K562 (cell line): ENCODE measurements around the gene MBD6. TPM values are rescaled to one million over a fixed set of nuclear protein-coding genes. Genes with fewer than 3 reads are reported as not detected.

Source experiments
- CHD7 ChIP-seq: fragments of 200-600 bp; sonication (generic); IDR thresholded peaks from one replicate; pipeline ENCODE4 v1.6.1; 2012; ENCODE audit warnings: mild to moderate bottlenecking, low read depth, low read length, inconsistent platforms
- DEAF1 ChIP-seq: fragments of 450-650 bp; formaldehyde crosslinking; IDR thresholded peaks from 2 replicates; pipeline ENCODE4 v1.4.0; 2020; ENCODE audit warnings: mild to moderate bottlenecking, moderate library complexity
- ETS1 ChIP-seq: conservative IDR thresholded peaks from 2 replicates; pipeline ENCODE4 v1.6.1; 2011; ENCODE audit warnings: low read depth, mild to moderate bottlenecking, low read length; ENCODE audit not compliant: control insufficient read depth
- FOXP1 ChIP-seq: sonication (generic); formaldehyde crosslinking; IDR thresholded peaks from 2 replicates; pipeline ENCODE4 v1.8.0; 2022; ENCODE audit warnings: mild to moderate bottlenecking, missing genetic modification reagents
- PCBP2 ChIP-seq: fragments of 200-400 bp; formaldehyde crosslinking; IDR thresholded peaks from 2 replicates; pipeline ENCODE4 v1.6.1; 2018; ENCODE audit warnings: low read length, low read depth, mild to moderate bottlenecking, moderate library complexity; ENCODE audit not compliant: poor library complexity, severe bottlenecking
- POLR2G ChIP-seq: fragments of 200-400 bp; formaldehyde crosslinking; IDR thresholded peaks from 2 replicates; pipeline ENCODE4 v1.6.1; 2017; ENCODE audit warnings: low read depth, mild to moderate bottlenecking, antibody characterized with exemption, low read length, moderate library complexity
- ZNF146 ChIP-seq: IDR thresholded peaks from one replicate; pipeline ENCODE4 v1.6.1; 2018; ENCODE audit warnings: missing compliant biosample characterization; ENCODE audit not compliant: unreplicated experiment
- ZNF212 ChIP-seq: fragments of 450-650 bp; formaldehyde crosslinking; IDR thresholded peaks from 2 replicates; pipeline ENCODE4 v1.4.0; 2020; ENCODE audit warnings: mild to moderate bottlenecking
- ZNF511 ChIP-seq: sonication (generic); formaldehyde crosslinking; IDR thresholded peaks from 2 replicates; pipeline ENCODE4 v1.8.0; 2022; ENCODE audit warnings: mild to moderate bottlenecking, missing genetic modification reagents
- ZNF57 ChIP-seq: fragments of 450-650 bp; formaldehyde crosslinking; IDR thresholded peaks from 2 replicates; pipeline ENCODE4 v1.4.0; 2020; ENCODE audit warnings: mild to moderate bottlenecking, moderate library complexity
- ZNF644 ChIP-seq: fragments of 200-800 bp; sonication (Bioruptor generic); IDR thresholded peaks from 2 replicates; pipeline ENCODE4 v1.6.1; 2016; ENCODE audit warnings: low read depth, missing genetic modification characterization, missing compliant biosample characterization
- polyA plus RNA-seq, 8 experiments: library from polyadenylated mRNA; depleted of rRNA in 4 of 8; stranded (reverse) in 5 of 8; unstranded in 3 of 8; fragments of >200 nt; fragmentation: Nextera tagmentation in 2 of 8; fragmentation: Illumina TruSeq in 1 of 8; extraction: Ambion mirVana in 2 of 8; extraction: Trizol in 1 of 8; gene quantifications; 2 replicates each; pipeline versions ENCODE4 v1.2.1 to v1.2.3, GENCODE V29; 2011 to 2014; ENCODE audit warnings: inconsistent platforms in 1 of 8, missing spikeins in 1 of 8
- total RNA-seq, 7 experiments: library from RNA; depleted of rRNA in 6 of 7; stranded (reverse); fragments of >200 nt in 6 of 7; fragmentation: Illumina TruSeq in 2 of 7; extraction: Trizol in 2 of 7; gene quantifications; 2 replicates each; pipeline versions ENCODE4 v1.2.1 to v1.2.3, GENCODE V29; 2011 to 2021; ENCODE audit warnings: low replicate concordance in 1 of 7

MBD6 gene
- total and polyA plus RNA-seq, 9 of the 15 experiments (the other 6 are each of a cell fraction or from before 2014, with no cell fraction given) = 2.0 to 54.8 (median 3.8) TPM

GRCh38 chr12:57522887-57523705 lies 472 bp downstream of the MBD6 start (continued):
- TF ChIP-seq CHD7 (no peak), DEAF1 (CRISPR knock-in tag) (no peak), ZNF511 (no peak), ZNF212 (CRISPR knock-in tag) (no peak), ZNF146 (no peak), ZNF644 (tag) (no peak), PCBP2 (peak; percentile 69), ZNF57 (CRISPR knock-in tag) (no peak), POLR2G (no peak), FOXP1 (CRISPR knock-in tag) (no peak), ETS1 (no peak)
